HG02623 (cell line): ENCODE data around the gene KBTBD3.
"Not testable (repeated sequence)": the region's sequence is repeated elsewhere in the genome, so short reads cannot be mapped to it uniquely, and the experiment has no call there.

ENCODE experiments used
- ATAC-seq: cut with Tn5 transposase; IDR thresholded peaks from one replicate; pipeline ENCODE4 v1.9.1; 2021; ENCODE audit warnings: moderate library complexity; ENCODE audit not compliant: unreplicated experiment

The KBTBD3 gene

DNA sequence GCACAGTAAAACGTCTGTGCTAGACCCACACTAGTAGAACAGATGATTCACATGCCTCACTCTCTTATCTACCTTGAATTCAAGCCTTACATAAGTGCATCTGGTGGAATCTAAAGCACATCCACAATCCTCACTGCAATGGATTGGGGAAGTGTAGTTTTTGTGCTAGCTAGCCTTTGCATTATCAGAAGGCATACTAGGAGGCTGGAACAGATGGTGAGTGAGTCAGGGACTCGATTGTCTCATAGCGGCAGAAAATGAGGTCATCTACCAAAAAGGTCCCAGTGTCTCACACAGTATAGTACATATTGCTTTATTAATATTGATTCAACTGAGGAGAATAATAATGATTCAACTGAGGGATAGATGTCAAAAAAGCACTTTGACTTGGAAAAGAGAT is 64.4 kb downstream of the KBTBD3 start:
- no peak for ATAC-seq

DNA sequence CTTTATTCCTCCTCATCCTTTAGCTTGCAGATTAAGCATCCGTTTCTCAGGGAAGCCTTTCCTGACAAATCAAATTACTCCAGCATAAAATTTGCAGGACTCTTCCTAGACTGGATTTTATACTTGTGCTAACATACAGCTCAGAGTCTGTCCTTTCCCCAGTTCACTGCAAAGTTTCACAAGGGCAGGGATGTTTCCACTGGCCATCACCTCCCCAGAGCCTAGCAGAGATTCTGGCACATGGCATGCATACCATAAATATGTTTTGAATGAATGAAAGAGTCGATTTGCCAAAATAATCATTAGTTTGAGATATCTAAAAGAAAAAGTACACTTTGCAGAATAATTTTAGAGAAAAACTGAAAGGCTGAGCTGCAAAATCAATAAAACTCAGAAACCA is 65.7 kb downstream of the KBTBD3 start:
- ATAC-seq, result no peak

DNA sequence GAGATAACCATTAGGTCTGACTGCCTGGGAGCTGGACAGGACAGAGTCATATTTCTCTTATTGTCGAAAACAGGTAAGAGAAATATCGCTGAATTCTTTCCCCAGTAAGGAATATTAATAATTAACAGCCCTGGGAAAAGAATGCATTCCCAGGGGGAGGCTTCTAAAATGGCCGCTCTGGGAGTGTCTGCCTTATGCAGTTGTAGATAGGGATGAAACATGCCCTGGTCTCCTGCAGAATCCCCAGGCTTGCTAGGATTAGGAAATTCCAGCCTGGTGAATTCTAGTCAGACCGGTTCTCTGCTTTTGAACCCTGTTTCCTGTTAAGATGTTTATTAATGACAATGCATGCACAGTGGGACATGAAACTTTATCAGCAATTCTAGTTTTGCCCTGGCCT is 74.1 kb downstream of the KBTBD3 start:
- not testable (repeated sequence) for ATAC-seq

DNA sequence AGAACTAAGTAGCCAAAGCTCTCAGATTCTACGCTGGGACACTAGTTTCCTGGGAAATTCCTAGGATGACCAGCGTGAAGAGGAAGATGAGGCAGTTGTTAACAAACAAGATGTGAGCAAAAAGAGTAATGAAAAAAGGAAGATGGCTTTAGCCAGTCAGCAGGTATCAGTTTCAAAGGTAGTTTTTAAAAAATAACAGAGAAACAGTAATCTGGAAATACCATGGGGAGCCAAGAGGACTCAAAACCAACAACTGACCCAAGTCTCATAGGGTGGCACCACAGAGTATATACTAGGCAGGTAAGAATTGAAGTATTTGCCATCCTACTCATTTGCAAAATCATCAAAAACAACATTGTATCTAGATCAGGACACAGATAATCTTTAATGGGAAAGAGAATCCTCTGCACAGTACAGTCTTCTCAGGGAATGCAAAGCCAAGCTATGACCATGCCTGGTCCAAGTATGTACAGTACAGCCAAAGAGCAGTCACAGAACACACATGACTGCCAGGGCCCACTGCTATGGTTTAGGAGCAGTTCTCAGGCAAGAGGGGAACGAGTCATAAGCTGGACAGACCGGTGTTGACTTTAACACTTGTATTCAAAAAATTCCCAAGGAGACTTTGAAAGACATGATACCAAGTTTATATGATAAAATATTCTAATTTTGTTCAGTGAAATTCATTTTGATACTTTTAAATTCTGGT is 75.7 kb downstream of the KBTBD3 start:
- peak; percentile 57 for ATAC-seq
